Stimulated activated naive B cell treated with anti-CD40 and anti-IgM and Interleukin-4, amounts not matched to agents 10 μg/mL and 1 μg/mL and 100 μg/mL, for 72 hours (primary cell): ENCODE results near the gene AMHR2.
"Not testable (repeated sequence)": the region's sequence is repeated elsewhere in the genome, so short reads cannot be mapped to it uniquely, and the experiment has no call there.

Experiments
- ATAC-seq, 2 donors: fragments of 150-1000 bp; cut with Tn5 transposase; replicated peaks; 2 replicates each; pipeline ENCODE4 v1.10.0; 2021; ENCODE audit warnings: moderate library complexity in 1 of 2
- DNase-seq: peaks from one replicate; pipeline ENCODE4 v3.0.0; 2021
- H3K27ac Mint-ChIP-seq: one replicate; pipeline ENCODE4 v1.8.0; 2022; ENCODE audit warnings: mild to moderate bottlenecking, mixed read lengths
- H3K27me3 Mint-ChIP-seq, 2 donors: one replicate each; pipeline ENCODE4 v1.8.0; 2022; ENCODE audit warnings: mixed read lengths in 2 of 2
- H3K36me3 Mint-ChIP-seq, 2 donors: one replicate each; pipeline ENCODE4 v1.8.0; 2022; ENCODE audit warnings: mixed read lengths in 2 of 2, mild to moderate bottlenecking in 1 of 2
- H3K4me1 Mint-ChIP-seq, 2 donors: one replicate each; pipeline ENCODE4 v1.8.0; 2022; ENCODE audit warnings: mixed read lengths in 2 of 2, mild to moderate bottlenecking in 1 of 2
- H3K4me3 Mint-ChIP-seq, 2 donors: one replicate each; pipeline ENCODE4 v1.8.0; 2022; ENCODE audit warnings: mild to moderate bottlenecking in 2 of 2, mixed read lengths in 2 of 2, moderate library complexity in 1 of 2
- H3K9me3 Mint-ChIP-seq, 2 donors: one replicate each; pipeline ENCODE4 v1.8.0; 2022; ENCODE audit warnings: mixed read lengths in 2 of 2, mild to moderate bottlenecking in 1 of 2

The AMHR2 gene

DNA sequence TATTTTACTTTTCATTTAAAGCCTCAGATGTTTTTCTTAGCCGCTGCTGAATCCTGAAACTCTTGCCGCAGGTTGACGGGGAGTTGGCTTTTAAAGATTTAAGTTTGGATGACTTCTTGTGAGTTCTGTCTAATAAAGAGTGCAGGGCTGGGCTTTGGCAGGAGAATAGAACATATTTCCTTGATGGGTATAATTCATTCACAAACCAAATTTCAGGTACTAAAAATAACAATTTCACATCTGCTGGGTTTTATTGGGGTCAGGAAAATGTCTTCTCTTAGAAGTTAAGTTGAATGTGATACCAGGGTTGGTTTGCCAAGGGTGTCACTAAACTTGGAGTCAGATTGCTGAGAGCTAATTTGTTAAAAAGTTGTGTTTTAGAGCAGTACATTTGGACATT is 34.0 kb upstream of the AMHR2 start:
- ATAC-seq = no peak
- H3K27me3 Mint-ChIP-seq = no peaks in the 10 kb centered on the region
- no peak for DNase-seq
- H3K4me1 Mint-ChIP-seq = peaks cover 16 to 49% of the 10 kb centered on the region in 2 donors
- H3K27ac Mint-ChIP-seq = peak overlapping the region; percentile 34
- peaks cover 18 to 28% of the 10 kb centered on the region in 2 donors for H3K36me3 Mint-ChIP-seq
- no peaks in the 10 kb centered on the region for H3K9me3 Mint-ChIP-seq
- peak overlapping the region; percentile 41 to 62 for H3K4me3 Mint-ChIP-seq

DNA sequence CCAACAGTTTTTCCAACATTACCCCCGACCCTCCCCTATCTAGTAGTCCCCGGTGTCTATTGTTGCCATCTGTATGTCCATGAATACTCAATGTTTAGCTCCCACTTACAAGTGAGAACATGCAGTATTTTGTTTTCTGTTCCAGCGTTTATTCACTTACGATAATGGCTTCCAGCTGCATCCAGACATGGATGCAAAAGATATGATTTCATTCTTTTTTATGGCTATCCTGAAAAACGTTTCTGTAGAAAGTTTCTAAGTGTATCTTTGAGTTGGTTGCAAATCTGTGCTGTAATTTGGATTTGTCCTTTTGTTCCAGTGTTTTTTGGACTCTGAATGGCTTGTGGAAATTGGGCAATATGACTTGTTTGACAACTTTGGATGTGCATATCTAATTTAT is 31.9 kb upstream of the AMHR2 start:
- ATAC-seq (no peak), DNase-seq (no peak)
- H3K27ac Mint-ChIP-seq = no peak overlapping the region
- peaks cover 11 to 38% of the 10 kb centered on the region in 2 donors for H3K4me1 Mint-ChIP-seq
- H3K4me3 Mint-ChIP-seq = no peak overlapping the region
- no peaks in the 10 kb centered on the region for H3K27me3 Mint-ChIP-seq
- H3K36me3 Mint-ChIP-seq = peaks cover 10 to 23% of the 10 kb centered on the region in 2 donors
- H3K9me3 Mint-ChIP-seq = no peaks in the 10 kb centered on the region

DNA sequence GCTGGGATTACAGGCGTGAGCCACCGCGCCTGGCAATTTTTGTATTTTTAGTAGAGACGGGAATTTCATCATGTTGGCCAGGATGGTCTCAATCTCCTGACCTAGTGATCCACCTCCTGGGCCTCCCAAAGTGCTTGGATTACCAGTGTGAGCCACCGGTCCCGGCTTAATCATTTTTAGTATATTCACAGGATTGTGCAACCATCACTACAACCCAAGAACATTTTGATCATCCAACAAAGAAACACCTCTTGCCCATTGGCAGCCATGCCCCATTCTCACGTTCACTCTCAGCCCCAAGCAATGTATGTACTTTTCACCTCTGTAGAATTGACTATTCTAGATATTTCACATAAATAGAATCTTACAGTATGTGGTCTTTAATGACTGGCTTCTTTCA is 23.8 kb upstream of the AMHR2 start:
- Mint-ChIP-seq H3K27ac (no peak overlapping the region), H3K4me3 (no peak overlapping the region), H3K9me3 (no peaks in the 10 kb centered on the region), H3K27me3 (no peaks in the 10 kb centered on the region), H3K36me3 (peaks cover 20 to 35% of the 10 kb centered on the region in 2 donors), H3K4me1 (peaks cover 3 to 14% of the 10 kb centered on the region in 2 donors)
- ATAC-seq (no peak), DNase-seq (no peak)

DNA sequence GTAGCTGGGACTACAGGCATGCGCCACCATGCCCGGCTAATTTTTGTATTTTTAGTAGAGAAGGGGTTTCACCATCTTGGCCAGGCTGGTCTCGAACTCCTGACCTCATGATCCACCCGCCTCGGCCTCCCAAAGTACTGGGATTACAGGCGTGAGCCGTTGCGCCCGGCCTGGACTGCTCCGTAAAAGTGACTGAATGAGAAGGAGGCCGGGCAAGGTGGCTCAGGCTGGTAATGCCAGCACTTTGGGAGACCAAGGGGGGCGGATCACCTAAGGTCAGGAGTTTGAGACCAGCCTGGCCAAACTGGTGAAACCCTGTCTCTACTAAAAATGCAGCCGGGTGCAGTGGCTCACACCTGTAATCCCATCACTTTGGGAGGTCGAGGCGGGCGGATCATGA is 21.3 kb upstream of the AMHR2 start:
- H3K27me3 Mint-ChIP-seq, H3K9me3 Mint-ChIP-seq, H3K27ac Mint-ChIP-seq, DNase-seq, H3K4me1 Mint-ChIP-seq, H3K4me3 Mint-ChIP-seq, ATAC-seq: not testable (repeated sequence)
- H3K36me3 Mint-ChIP-seq = peaks cover 27 to 37% of the 10 kb centered on the region in 2 donors

DNA sequence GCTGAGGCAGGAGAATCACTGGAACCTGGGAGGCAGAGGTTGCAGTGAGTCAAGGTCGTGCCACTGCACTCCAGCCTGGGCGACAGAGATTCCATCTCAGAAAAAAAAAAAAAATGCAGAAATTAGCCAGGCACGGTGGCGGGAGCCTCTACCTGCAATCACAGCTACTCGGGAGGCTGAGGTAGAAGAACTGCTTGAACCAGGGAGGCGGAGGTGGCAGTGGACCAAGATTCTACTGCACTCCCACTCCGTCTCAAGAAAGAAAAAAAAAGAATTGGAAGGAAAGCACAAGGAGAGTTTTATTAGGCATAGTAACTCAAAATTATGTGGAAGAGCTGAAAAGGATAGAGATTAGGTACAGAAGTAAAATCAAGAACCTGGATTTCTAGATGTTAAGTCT is 20.8 kb upstream of the AMHR2 start:
- H3K27ac Mint-ChIP-seq = peak overlapping the region; percentile 39
- DNase-seq (no peak), ATAC-seq (no peak)
- H3K27me3 Mint-ChIP-seq = no peaks in the 10 kb centered on the region
- H3K36me3 Mint-ChIP-seq = peaks cover 27 to 36% of the 10 kb centered on the region in 2 donors
- H3K4me1 Mint-ChIP-seq = peaks cover 3 to 8% of the 10 kb centered on the region in 2 donors
- H3K4me3 Mint-ChIP-seq = no peak overlapping the region
- no peaks in the 10 kb centered on the region for H3K9me3 Mint-ChIP-seq

DNA sequence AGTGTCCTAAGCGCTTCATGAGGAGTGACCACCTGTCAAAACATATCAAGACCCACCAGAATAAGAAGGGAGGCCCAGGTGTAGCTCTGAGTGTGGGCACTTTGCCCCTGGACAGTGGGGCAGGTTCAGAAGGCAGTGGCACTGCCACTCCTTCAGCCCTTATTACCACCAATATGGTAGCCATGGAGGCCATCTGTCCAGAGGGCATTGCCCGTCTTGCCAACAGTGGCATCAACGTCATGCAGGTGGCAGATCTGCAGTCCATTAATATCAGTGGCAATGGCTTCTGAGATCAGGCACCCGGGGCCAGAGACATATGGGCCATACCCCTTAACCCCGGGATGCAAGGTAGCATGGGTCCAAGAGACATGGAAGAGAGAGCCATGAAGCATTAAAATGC is 12.7 kb upstream of the AMHR2 start:
- DNase-seq = no peak
- no peaks in the 10 kb centered on the region for H3K9me3 Mint-ChIP-seq
- H3K4me3 Mint-ChIP-seq = no peak overlapping the region
- no peaks in the 10 kb centered on the region for H3K27me3 Mint-ChIP-seq
- H3K36me3 Mint-ChIP-seq = peaks cover 39 to 47% of the 10 kb centered on the region in 2 donors
- no peak overlapping the region for H3K27ac Mint-ChIP-seq
- peaks cover 28 to 52% of the 10 kb centered on the region in 2 donors for H3K4me1 Mint-ChIP-seq
- ATAC-seq = no peak

DNA sequence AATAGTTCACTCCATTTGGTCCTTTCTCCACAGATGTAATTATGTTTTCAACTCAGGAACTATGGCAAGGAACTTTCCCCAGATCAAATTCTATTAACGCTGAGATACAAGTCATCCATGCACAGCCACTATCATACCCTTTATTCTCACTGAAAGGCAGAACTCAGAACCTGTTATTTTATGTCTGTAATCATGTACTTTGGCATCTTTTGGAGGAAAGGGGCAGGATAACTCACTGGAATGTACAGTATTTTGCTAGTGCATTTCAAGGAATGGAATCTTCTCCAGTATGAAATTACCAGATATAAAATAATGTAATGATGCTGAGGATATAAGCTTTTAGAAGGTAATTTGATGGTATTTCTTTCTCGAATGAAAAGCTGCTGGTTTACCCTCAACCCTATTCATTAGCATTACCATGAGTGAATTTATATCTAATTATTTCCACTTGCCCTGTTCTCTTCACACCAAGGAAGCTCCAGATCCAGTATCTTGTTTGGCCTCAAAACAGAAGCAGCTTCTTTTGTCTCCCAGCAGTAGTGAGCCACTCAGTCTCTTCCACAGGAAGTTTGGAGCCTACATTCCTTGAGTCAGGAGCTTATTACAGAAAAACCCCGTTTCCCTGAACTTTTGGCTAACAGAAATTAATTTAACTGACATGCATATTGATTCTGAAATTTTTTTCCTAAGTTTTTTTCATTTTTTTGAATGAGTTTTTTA is 10.0 kb upstream of the AMHR2 start:
- Mint-ChIP-seq H3K27ac (no peak overlapping the region), H3K27me3 (no peaks in the 10 kb centered on the region), H3K4me1 (peaks cover 36 to 78% of the 10 kb centered on the region in 2 donors), H3K9me3 (no peaks in the 10 kb centered on the region), H3K4me3 (no peak overlapping the region), H3K36me3 (peaks cover 35 to 50% of the 10 kb centered on the region in 2 donors)
- ATAC-seq (no peak), DNase-seq (no peak)

DNA sequence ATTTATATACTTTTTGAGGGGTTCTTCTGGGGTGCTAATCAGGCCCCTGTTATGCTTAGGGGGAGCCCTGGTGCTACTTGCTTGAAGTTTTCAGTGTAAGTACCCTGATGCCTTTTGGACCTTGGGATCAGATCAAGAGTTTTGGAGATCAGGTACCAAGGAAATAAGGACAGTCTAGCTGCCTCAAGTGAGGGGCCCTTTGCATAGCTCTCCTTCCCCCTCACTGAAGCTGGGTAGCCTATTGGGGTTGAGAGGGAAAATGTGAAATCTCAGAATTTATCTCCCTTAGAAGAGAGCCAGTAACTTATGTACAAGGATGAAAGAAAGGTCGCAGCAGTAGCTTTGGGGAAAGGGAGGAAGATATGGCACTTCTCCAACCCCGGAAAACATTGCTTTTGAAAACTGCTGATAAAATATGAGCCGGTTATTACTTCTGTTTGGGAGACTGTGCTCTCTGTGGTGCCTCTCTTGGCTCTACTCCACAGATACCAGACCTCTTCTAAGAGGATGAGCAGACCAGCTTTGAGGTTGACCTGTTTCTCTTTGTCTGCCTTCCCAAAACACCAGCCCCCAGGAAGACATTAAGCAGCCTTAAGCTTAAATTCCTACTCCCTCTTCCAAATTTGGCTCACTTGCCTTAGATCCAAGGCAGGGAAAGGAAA is 8.8 kb upstream of the AMHR2 start:
- H3K4me1 Mint-ChIP-seq = peaks cover 44 to 82% of the 10 kb centered on the region in 2 donors
- H3K36me3 Mint-ChIP-seq = peaks cover 26 to 40% of the 10 kb centered on the region in 2 donors

DNA sequence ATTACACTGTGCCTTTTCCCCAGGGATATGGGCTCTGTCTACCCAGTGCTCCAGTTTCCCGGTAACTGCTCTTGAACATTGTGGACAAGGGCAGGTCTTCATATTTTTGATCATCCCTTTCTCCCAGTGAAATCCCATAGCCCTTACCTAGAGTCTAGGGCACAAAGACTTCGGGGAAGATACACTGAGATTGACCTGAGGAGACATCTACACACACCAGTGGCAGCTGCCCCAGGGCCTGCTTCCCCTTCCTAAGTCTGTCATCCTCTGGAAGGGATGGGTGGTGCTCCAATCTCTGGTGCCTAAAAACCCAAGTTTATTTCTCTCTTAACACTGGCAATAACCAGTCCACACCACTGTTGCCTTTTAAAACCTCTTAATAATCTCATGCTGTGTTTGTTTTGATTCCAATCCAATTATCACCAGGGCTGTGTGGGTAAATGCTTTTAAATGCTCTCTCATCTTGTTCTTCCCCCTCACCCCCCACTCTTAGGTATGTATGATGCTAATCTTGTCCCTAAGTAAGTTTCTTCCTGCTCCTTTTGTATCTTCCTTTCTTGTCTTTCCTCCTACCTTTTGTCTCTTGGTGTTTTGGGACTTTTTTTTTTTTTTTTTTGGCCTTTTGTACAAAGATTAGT is 7.8 kb upstream of the AMHR2 start:
- not testable (repeated sequence) for H3K27me3 Mint-ChIP-seq, DNase-seq, ATAC-seq, H3K9me3 Mint-ChIP-seq
- Mint-ChIP-seq H3K4me3 (peak overlapping the region in 1 of 2 donors; percentile 8), H3K36me3 (peaks cover 19 to 36% of the 10 kb centered on the region in 2 donors), H3K27ac (peak overlapping the region; percentile 76), H3K4me1 (peaks cover 47 to 88% of the 10 kb centered on the region in 2 donors)

More for the DNA sequence above, 8.8 kb upstream of the AMHR2 start:
- no peaks in the 10 kb centered on the region for H3K9me3 Mint-ChIP-seq
- no peak overlapping the region for H3K4me3 Mint-ChIP-seq
- no peak for DNase-seq
- ATAC-seq = no peak
- H3K27me3 Mint-ChIP-seq = no peaks in the 10 kb centered on the region
- H3K27ac Mint-ChIP-seq = peak overlapping the region; percentile 84

DNA sequence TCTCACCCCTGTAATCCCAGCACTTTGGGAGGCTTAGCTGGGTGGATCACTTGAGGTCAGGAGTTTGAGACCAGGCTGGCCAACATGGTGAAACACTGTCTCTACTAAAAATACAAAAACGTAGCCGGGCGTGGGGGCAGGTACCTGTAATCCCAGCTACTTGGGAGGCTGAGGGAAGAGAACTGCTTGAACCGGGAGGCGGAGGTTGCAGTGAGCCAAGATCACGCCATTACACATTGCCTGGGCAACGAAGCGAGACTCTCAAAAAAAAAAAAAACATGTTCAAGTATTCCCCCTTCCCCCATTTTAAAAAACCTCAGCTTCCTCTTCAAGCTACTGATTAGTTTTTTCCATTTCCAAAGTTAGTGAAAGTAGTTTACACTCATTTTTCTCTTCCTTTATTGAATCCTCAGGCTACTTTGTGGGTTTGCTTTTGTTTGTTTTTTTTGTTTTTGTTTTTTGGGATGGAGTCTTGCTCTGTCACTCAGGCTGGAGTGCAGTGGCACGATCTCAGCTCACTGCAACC is 6.3 kb upstream of the AMHR2 start:
- peak; percentile 31 for DNase-seq

DNA sequence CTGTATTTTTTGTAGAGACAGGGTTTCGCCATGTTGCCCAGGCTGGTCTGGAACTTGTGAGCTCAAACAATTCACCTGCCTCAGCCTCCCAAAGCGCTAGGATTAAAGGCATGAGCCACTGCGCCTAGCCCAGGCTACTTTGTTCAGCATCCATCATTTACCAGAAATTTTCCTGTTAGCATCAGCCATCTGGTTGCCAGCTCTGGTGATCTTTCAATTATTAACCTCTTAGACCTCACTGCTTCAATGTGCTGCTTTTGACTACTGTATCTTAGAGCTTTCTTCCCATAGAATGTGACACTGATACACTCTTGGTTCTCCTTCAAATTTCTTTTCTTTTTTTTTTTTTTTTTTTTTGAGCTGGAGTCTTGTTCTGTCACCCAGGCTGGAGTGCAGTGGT is 5.4 kb upstream of the AMHR2 start:
- H3K36me3 Mint-ChIP-seq = peaks cover 3 to 19% of the 10 kb centered on the region in 2 donors
- H3K27me3 Mint-ChIP-seq = no peaks in the 10 kb centered on the region
- H3K4me3 Mint-ChIP-seq = peak overlapping the region; percentile 25 to 34
- no peaks in the 10 kb centered on the region for H3K9me3 Mint-ChIP-seq
- H3K27ac Mint-ChIP-seq = peak overlapping the region; percentile 78
- DNase-seq (no peak), ATAC-seq (no peak)
- H3K4me1 Mint-ChIP-seq = peaks cover 37 to 79% of the 10 kb centered on the region in 2 donors

More for the DNA sequence above, 6.3 kb upstream of the AMHR2 start:
- Mint-ChIP-seq H3K4me1 (peaks cover 43 to 88% of the 10 kb centered on the region in 2 donors), H3K36me3 (peaks cover 8 to 23% of the 10 kb centered on the region in 2 donors), H3K4me3 (peak overlapping the region; percentile 17 to 27), H3K27ac (peak overlapping the region; percentile 96)
- H3K27me3 Mint-ChIP-seq, H3K9me3 Mint-ChIP-seq: not testable (repeated sequence)
- ATAC-seq = peak; percentile 60 to 63

DNA sequence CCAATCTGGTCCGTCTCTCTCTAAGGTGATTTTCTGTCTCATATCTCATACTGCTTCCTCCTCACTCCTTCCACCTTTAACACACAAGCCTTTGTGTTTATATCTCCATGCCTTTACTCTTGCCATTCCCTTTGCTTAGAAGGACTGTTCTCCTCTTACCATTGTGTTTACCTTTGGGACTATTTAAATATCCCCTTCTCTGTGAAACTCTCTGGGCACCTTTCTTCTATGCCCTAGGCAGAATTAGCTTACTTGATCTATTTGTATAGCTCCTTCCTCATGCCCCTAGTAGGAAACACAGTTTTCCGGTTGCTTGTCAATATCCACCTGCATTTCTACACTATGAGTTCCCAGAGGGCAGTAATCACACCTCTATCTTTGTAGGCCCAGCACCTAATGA is 3.9 kb upstream of the AMHR2 start:
- H3K27me3 Mint-ChIP-seq = no peaks in the 10 kb centered on the region
- H3K4me3 Mint-ChIP-seq = no peak overlapping the region
- DNase-seq (no peak), ATAC-seq (no peak)
- no peaks in the 10 kb centered on the region for H3K9me3 Mint-ChIP-seq
- H3K4me1 Mint-ChIP-seq = peaks cover 32 to 68% of the 10 kb centered on the region in 2 donors
- no peak overlapping the region for H3K27ac Mint-ChIP-seq
- peaks cover 3 to 14% of the 10 kb centered on the region in 2 donors for H3K36me3 Mint-ChIP-seq

DNA sequence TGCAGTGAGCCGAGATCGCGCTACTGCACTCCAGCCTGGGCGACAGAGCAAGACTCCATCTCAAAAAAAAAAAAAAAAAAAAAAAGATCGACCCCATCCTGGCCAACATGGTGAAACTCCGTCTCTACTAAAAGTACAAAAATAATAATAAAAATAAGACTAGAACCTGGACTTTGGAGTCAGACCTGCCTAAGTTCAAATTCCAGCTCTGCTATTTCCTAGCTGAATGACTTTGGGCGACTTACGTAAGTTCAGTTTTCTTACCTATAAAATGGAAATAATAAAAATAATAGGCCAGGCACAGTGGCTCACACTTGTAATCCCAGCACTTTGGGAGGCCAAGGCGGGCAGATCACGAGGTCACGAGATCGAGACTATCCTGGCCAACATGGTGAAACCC is 1.4 kb upstream of the AMHR2 start:
- H3K4me1 Mint-ChIP-seq = peaks cover 21 to 45% of the 10 kb centered on the region in 2 donors
- not testable (repeated sequence) for H3K4me3 Mint-ChIP-seq, ATAC-seq, H3K27ac Mint-ChIP-seq, H3K27me3 Mint-ChIP-seq, DNase-seq, H3K9me3 Mint-ChIP-seq, H3K36me3 Mint-ChIP-seq
